ENCODE measurements around the gene TRMT112.

DNA sequence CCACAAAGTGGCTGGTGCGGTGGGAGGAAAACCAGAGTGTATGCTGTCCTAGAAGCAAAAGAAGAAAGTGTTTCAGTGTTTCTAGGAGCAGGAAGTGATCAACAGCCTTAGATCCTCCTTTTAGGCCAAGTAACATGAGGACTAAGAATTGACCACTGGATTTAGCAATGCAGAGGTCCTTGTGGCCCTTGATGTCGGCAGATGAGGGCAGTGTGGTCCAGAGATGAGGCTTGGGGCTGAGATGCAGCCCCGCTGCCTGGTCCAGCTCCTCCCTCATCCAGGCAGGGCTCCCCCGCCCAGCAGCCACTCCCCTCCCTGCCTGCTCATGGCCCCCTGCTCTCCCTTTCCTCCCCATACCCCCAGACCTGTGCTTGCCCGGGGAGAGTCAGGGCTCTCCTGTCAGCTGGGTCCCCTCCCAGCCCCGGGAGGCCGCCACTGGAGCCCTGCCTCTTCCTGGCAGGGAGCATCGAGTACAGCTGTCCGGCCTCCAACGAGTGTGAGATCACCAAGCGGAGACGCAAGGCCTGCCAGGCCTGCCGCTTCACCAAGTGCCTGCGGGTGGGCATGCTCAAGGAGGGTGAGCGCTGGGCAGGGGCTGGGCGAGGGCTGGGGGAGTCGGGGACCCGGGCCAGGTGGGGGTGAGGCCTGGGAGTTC, 3.7 kb downstream of the TRMT112 start:
- no peak for TF ChIP-seq POLR2A (IDR thresholded peaks at IDR 0.05; ENCODE audit: low read depth)
- TF ChIP-seq, protein P1, sequence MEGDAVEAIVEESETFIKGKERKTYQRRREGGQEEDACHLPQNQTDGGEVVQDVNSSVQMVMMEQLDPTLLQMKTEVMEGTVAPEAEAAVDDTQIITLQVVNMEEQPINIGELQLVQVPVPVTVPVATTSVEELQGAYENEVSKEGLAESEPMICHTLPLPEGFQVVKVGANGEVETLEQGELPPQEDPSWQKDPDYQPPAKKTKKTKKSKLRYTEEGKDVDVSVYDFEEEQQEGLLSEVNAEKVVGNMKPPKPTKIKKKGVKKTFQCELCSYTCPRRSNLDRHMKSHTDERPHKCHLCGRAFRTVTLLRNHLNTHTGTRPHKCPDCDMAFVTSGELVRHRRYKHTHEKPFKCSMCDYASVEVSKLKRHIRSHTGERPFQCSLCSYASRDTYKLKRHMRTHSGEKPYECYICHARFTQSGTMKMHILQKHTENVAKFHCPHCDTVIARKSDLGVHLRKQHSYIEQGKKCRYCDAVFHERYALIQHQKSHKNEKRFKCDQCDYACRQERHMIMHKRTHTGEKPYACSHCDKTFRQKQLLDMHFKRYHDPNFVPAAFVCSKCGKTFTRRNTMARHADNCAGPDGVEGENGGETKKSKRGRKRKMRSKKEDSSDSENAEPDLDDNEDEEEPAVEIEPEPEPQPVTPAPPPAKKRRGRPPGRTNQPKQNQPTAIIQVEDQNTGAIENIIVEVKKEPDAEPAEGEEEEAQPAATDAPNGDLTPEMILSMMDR (IDR thresholded peaks at IDR 0.05), result no peak
- TF ChIP-seq POLR2AphosphoS5 (IDR thresholded peaks at IDR 0.05), result no peak

All from esophagus muscularis mucosa (tissue), 3 donors.